D721Med (cell line): ENCODE measurements around the gene CFAP61.

ENCODE experiments used
- DNase-seq: peaks from one replicate; pipeline ENCODE4 v3.0.0; 2011; ENCODE audit warnings: low spot score; ENCODE audit not compliant: insufficient read length
- FAIRE-seq: peaks from 2 replicates; lab custom pipeline; 2011; peaks lifted over from hg19 to GRCh38; lab: Jason Lieb, UNC
- CTCF ChIP-seq: IDR thresholded peaks from 2 replicates; pipeline ENCODE4 v1.5.1; 2012; ENCODE audit warnings: mild to moderate bottlenecking, control low read depth; ENCODE audit not compliant: insufficient read depth; ENCODE audit errors: missing control alignments

CFAP61 gene

GRCh38 chr20:20274821-20275220 is 222.5 kb downstream of the CFAP61 start:
- DNase-seq (no peak), FAIRE-seq (no peak)
- no peak for TF ChIP-seq CTCF

- no peak for DNase-seq
- no peak for FAIRE-seq
These were observed 223.3 kb downstream of the CFAP61 start for GRCh38 chr20:20275636-20276035.

GRCh38 chr20:20276811-20277530 is 224.6 kb downstream of the CFAP61 start:
- FAIRE-seq, result no peak
- no peak for TF ChIP-seq CTCF
- DNase-seq, result no peak

More at GRCh38 chr20:20275636-20276035, 223.3 kb downstream of the CFAP61 start:
- no peak for TF ChIP-seq CTCF

GRCh38 chr20:20277894-20278335 is 225.6 kb downstream of the CFAP61 start:
- no peak for FAIRE-seq
- no peak for TF ChIP-seq CTCF
- DNase-seq, result no peak

GRCh38 chr20:20286061-20286460 is 233.7 kb downstream of the CFAP61 start:
- no peak for TF ChIP-seq CTCF
- DNase-seq (no peak), FAIRE-seq (no peak)

- FAIRE-seq (no peak), DNase-seq (no peak)
- no peak for TF ChIP-seq CTCF
These were observed 237.0 kb downstream of the CFAP61 start for GRCh38 chr20:20289331-20289730.

- no peak for DNase-seq
- no peak for FAIRE-seq
- TF ChIP-seq CTCF, result no peak
These were observed 240.1 kb downstream of the CFAP61 start for GRCh38 chr20:20292472-20292871.
